Loucy (cell line): ENCODE data around the gene GABBR2.
"Not testable (repeated sequence)": the region's sequence is repeated elsewhere in the genome, so short reads cannot be mapped to it uniquely, and the experiment has no call there.

Experiments used
- EZH2phosphoT487 ChIP-seq: fragments of 200-600 bp; IDR thresholded peaks from 2 replicates; pipeline ENCODE4 v1.6.1; 2018; ENCODE audit warnings: antibody characterized with exemption, mild to moderate bottlenecking, moderate library complexity, borderline replicate concordance
- TF ChIP-seq, protein P1 (sequence below): fragments of 200-600 bp; sonication (generic); conservative IDR thresholded peaks from 2 replicates; pipeline ENCODE4 v1.5.1; 2014; ENCODE audit warnings: mild to moderate bottlenecking, antibody characterized with exemption, low read length

DNA sequence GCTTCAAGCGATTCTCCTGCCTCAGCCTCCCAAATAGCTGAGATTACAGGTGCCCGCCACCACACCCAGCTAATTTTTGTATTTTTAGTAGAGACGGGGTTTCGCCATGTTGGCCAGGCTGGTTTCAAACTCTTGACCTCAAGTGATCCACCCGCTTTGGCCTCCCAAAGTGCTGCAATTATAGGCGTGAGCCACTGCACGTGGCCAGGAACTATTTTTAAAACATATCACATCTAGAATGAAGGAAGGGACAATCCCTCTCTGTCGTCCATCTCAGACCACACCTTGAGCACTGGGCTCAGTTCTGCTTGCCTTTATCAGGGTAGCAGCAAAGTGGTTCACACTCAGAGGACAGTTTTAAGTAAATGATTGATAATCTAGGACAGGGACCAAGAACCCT, 207.5 kb downstream of the GABBR2 start:
- TF ChIP-seq, protein P1, sequence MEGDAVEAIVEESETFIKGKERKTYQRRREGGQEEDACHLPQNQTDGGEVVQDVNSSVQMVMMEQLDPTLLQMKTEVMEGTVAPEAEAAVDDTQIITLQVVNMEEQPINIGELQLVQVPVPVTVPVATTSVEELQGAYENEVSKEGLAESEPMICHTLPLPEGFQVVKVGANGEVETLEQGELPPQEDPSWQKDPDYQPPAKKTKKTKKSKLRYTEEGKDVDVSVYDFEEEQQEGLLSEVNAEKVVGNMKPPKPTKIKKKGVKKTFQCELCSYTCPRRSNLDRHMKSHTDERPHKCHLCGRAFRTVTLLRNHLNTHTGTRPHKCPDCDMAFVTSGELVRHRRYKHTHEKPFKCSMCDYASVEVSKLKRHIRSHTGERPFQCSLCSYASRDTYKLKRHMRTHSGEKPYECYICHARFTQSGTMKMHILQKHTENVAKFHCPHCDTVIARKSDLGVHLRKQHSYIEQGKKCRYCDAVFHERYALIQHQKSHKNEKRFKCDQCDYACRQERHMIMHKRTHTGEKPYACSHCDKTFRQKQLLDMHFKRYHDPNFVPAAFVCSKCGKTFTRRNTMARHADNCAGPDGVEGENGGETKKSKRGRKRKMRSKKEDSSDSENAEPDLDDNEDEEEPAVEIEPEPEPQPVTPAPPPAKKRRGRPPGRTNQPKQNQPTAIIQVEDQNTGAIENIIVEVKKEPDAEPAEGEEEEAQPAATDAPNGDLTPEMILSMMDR, result not testable (repeated sequence)
- not testable (repeated sequence) for TF ChIP-seq EZH2phosphoT487
